Ishikawa (cell line): ENCODE measurements around the gene RND3.

Experiments used
- CEBPB ChIP-seq: IDR thresholded peaks from 2 replicates; pipeline ENCODE4 v1.6.1; 2012
- CREB1 ChIP-seq: IDR thresholded peaks from 2 replicates; pipeline ENCODE4 v1.6.1; 2012; ENCODE audit warnings: low read depth
- EGR1 ChIP-seq: IDR thresholded peaks from 2 replicates; pipeline ENCODE4 v1.6.1; 2012
- EP300 ChIP-seq: IDR thresholded peaks from 2 replicates; pipeline ENCODE4 v1.6.1; 2012; ENCODE audit warnings: borderline replicate concordance
- NFIC ChIP-seq: IDR thresholded peaks from 2 replicates; pipeline ENCODE4 v1.6.1; 2012
- RAD21 ChIP-seq: IDR thresholded peaks from 2 replicates; pipeline ENCODE4 v1.6.1; 2012; ENCODE audit warnings: low read depth
- TAF1 ChIP-seq: IDR thresholded peaks from 2 replicates; pipeline ENCODE4 v1.6.1; 2012; ENCODE audit warnings: low read depth, mild to moderate bottlenecking
- TCF12 ChIP-seq: IDR thresholded peaks from 2 replicates; pipeline ENCODE4 v1.6.1; 2012; ENCODE audit warnings: low read depth
- YY1 ChIP-seq: IDR thresholded peaks from 2 replicates; pipeline ENCODE4 v1.6.1; 2012; ENCODE audit warnings: low read depth
- ZBTB7A ChIP-seq: IDR thresholded peaks from 2 replicates; pipeline ENCODE4 v1.6.1; 2012; ENCODE audit warnings: low read depth
- TF ChIP-seq, protein P1 (sequence below): IDR thresholded peaks from 2 replicates; pipeline ENCODE4 v1.6.1; 2012
- TF ChIP-seq, protein P2 (sequence below): IDR thresholded peaks from 2 replicates; pipeline ENCODE4 v1.6.1; 2012
- TF ChIP-seq, protein P3 (sequence below): IDR thresholded peaks from 2 replicates; pipeline ENCODE4 v1.6.1; 2012; ENCODE audit warnings: low read depth, mild to moderate bottlenecking

DNA sequence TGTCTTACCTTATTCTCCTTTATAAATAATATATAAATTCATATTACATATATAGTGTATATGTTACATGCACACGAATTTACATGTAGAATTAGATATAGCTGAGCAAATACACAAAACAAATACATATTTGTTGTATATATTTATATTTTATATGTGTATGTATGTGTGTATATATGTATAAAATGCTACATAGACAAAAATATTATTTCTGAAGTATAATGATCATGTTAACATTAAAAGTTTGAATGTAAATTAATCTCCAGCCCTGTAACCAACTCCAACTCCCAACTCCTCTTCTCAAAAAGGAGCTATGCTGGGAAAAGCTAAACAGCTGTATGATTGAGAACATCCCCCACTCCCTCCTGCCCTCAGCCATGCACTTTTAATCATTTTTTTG lies 42.7 kb upstream of the RND3 start:
- TF ChIP-seq EP300 (no peak), TAF1 (no peak), NFIC (no peak), EGR1 (no peak), CREB1 (no peak), TCF12 (no peak), CEBPB (no peak), ZBTB7A (no peak), RAD21 (no peak), YY1 (no peak)
- TF ChIP-seq, protein P1, sequence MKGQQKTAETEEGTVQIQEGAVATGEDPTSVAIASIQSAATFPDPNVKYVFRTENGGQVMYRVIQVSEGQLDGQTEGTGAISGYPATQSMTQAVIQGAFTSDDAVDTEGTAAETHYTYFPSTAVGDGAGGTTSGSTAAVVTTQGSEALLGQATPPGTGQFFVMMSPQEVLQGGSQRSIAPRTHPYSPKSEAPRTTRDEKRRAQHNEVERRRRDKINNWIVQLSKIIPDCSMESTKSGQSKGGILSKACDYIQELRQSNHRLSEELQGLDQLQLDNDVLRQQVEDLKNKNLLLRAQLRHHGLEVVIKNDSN, result no peak
- TF ChIP-seq, protein P2, sequence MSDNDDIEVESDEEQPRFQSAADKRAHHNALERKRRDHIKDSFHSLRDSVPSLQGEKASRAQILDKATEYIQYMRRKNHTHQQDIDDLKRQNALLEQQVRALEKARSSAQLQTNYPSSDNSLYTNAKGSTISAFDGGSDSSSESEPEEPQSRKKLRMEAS, result no peak
- TF ChIP-seq, protein P3, sequence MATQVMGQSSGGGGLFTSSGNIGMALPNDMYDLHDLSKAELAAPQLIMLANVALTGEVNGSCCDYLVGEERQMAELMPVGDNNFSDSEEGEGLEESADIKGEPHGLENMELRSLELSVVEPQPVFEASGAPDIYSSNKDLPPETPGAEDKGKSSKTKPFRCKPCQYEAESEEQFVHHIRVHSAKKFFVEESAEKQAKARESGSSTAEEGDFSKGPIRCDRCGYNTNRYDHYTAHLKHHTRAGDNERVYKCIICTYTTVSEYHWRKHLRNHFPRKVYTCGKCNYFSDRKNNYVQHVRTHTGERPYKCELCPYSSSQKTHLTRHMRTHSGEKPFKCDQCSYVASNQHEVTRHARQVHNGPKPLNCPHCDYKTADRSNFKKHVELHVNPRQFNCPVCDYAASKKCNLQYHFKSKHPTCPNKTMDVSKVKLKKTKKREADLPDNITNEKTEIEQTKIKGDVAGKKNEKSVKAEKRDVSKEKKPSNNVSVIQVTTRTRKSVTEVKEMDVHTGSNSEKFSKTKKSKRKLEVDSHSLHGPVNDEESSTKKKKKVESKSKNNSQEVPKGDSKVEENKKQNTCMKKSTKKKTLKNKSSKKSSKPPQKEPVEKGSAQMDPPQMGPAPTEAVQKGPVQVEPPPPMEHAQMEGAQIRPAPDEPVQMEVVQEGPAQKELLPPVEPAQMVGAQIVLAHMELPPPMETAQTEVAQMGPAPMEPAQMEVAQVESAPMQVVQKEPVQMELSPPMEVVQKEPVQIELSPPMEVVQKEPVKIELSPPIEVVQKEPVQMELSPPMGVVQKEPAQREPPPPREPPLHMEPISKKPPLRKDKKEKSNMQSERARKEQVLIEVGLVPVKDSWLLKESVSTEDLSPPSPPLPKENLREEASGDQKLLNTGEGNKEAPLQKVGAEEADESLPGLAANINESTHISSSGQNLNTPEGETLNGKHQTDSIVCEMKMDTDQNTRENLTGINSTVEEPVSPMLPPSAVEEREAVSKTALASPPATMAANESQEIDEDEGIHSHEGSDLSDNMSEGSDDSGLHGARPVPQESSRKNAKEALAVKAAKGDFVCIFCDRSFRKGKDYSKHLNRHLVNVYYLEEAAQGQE, result no peak
